IMR-90 (cell line): Measurements from ENCODE around the gene NCOR1.

ENCODE experiments used
- BHLHE40 ChIP-seq: fragments of 150-350 bp; IDR thresholded peaks from 2 replicates; pipeline ENCODE4 v1.6.1; 2016; ENCODE audit warnings: mild to moderate bottlenecking, low read depth, low read length
- CEBPB ChIP-seq: IDR thresholded peaks from 2 replicates; pipeline ENCODE4 v1.6.1; 2012; ENCODE audit warnings: low read depth, low read length, improper control_type of control experiment
- CHD1 ChIP-seq: IDR thresholded peaks from 2 replicates; pipeline ENCODE4 v1.6.1; 2012; ENCODE audit warnings: low read depth, low read length, improper control_type of control experiment
- CTCF ChIP-seq: conservative IDR thresholded peaks from 2 replicates; pipeline ENCODE4 v1.5.1; 2012; ENCODE audit warnings: mild to moderate bottlenecking, low read depth, low read length, improper control_type of control experiment
- ELK1 ChIP-seq: fragments of 150-350 bp; IDR thresholded peaks from 2 replicates; pipeline ENCODE4 v1.6.1; 2016; ENCODE audit warnings: low read depth, mild to moderate bottlenecking, low read length, moderate library complexity, borderline replicate concordance
- NFE2L2 ChIP-seq: fragments of 150-350 bp; IDR thresholded peaks from 2 replicates; pipeline ENCODE4 v1.6.1; 2016; ENCODE audit warnings: low read depth, mild to moderate bottlenecking, low read length
- POLR2A ChIP-seq: IDR thresholded peaks from 2 replicates; pipeline ENCODE4 v1.6.1; 2012; ENCODE audit warnings: mild to moderate bottlenecking, low read depth, low read length
- RAD21 ChIP-seq: IDR thresholded peaks from 2 replicates; pipeline ENCODE4 v1.6.1; 2012; ENCODE audit warnings: low read length, improper control_type of control experiment
- RCOR1 ChIP-seq: IDR thresholded peaks from 2 replicates; pipeline ENCODE4 v1.6.1; 2012; ENCODE audit warnings: mild to moderate bottlenecking, low read length, improper control_type of control experiment; ENCODE audit not compliant: insufficient replicate concordance
- RFX5 ChIP-seq: IDR thresholded peaks from 2 replicates; pipeline ENCODE4 v1.8.0; 2012; ENCODE audit warnings: low read depth, mild to moderate bottlenecking, low read length, moderate library complexity
- SMC3 ChIP-seq: fragments of 150-350 bp; IDR thresholded peaks from 2 replicates; pipeline ENCODE4 v1.6.1; 2016; ENCODE audit warnings: low read depth, mild to moderate bottlenecking, antibody characterized with exemption, low read length, moderate library complexity

GRCh38 chr17:16131593-16131992, 83.7 kb downstream of the NCOR1 start:
- no peak for TF ChIP-seq CTCF
- TF ChIP-seq CHD1 = no peak
- no peak for TF ChIP-seq POLR2A
- TF ChIP-seq RAD21 = no peak
- no peak for TF ChIP-seq NFE2L2
- TF ChIP-seq BHLHE40 = no peak
- TF ChIP-seq CEBPB = no peak
- no peak for TF ChIP-seq SMC3
- TF ChIP-seq ELK1 = no peak
- TF ChIP-seq RFX5 = no peak
- no peak for TF ChIP-seq RCOR1
